ENCODE results near the gene ATG16L1. TPM values are rescaled to one million over a fixed set of nuclear protein-coding genes. Genes with fewer than 3 reads are reported as not detected.

The ATG16L1 gene
- total and polyA plus RNA-seq, 9 donors: 9.5 to 32.3 (median 20.0) TPM

GRCh38 chr2:233314180-233314925 lies 62.9 kb downstream of the ATG16L1 start:
- 90 to 94% (median 90%) methylated on average over 19 to 20 of the region's 20 CpGs for WGBS, 3 donors
- intact Hi-C loops (cut with DNase I): no loop called here
- Histone ChIP-seq H3K9me3 (no peaks in the 10 kb centered on the region), H3K27ac (no peak overlapping the region), H3K4me3 (no peak overlapping the region), H3K4me1 (ENCODE audit: insufficient read depth) (no peaks in the 10 kb centered on the region), H3K27me3 (no peaks in the 10 kb centered on the region), H3K36me3 (no peaks in the 10 kb centered on the region)
- no peak for DNase-seq
- TF ChIP-seq EP300 (IDR thresholded peaks at IDR 0.05) (no peak), POLR2A (IDR thresholded peaks at IDR 0.05) (no peak)
- TF ChIP-seq, protein P1, sequence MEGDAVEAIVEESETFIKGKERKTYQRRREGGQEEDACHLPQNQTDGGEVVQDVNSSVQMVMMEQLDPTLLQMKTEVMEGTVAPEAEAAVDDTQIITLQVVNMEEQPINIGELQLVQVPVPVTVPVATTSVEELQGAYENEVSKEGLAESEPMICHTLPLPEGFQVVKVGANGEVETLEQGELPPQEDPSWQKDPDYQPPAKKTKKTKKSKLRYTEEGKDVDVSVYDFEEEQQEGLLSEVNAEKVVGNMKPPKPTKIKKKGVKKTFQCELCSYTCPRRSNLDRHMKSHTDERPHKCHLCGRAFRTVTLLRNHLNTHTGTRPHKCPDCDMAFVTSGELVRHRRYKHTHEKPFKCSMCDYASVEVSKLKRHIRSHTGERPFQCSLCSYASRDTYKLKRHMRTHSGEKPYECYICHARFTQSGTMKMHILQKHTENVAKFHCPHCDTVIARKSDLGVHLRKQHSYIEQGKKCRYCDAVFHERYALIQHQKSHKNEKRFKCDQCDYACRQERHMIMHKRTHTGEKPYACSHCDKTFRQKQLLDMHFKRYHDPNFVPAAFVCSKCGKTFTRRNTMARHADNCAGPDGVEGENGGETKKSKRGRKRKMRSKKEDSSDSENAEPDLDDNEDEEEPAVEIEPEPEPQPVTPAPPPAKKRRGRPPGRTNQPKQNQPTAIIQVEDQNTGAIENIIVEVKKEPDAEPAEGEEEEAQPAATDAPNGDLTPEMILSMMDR (IDR thresholded peaks at IDR 0.05): no peak

DNA sequence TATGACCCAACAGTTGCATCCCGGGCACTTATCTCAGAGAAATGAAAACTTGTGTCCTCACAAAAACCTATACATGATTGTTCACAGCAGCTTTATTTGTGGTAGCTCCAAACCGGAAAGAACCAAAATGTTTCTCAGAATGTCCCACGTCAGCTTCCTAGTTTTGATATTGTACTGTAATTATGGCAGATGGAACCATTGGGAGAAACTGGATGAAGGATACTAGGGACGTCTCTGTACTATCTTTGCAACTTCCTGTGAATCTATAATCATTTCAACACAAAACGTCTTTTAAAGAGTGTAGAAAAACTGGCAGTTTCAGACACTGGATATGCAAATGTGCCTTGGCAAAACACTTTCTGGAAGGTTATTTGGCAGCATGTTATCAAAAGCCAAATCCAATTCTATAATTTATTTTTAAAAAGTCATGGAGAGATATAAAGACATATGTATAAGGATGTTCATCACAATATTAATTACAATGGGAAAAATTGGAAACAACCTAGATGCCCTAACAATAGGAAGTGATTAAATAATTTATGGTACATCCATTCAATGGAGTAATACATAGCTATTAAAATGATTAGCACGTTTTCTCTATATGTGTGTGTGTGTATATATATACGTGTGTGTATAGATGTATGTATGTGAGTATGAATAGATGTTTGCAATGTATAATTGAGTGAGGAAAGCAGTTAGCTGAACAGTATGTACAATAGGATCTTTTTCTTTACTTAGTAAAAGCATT lies 65.9 kb downstream of the ATG16L1 start:
- no peaks in the 10 kb centered on the region for H3K9me3 ChIP-seq
- no peaks in the 10 kb centered on the region for H3K36me3 ChIP-seq
- intact Hi-C loops (cut with DNase I): no loop called here
- H3K27me3 ChIP-seq: no peaks in the 10 kb centered on the region
- H3K27ac ChIP-seq: no peak overlapping the region
- no peaks in the 10 kb centered on the region for H3K4me1 ChIP-seq (ENCODE audit: insufficient read depth)
- 53 to 67% (median 55%) methylated on average over 7 of the region's 7 CpGs for WGBS, 3 donors
- no peak overlapping the region for H3K4me3 ChIP-seq
- TF ChIP-seq POLR2A (IDR thresholded peaks at IDR 0.05): no peak
- no peak for TF ChIP-seq EP300 (IDR thresholded peaks at IDR 0.05)
- TF ChIP-seq, protein P1 (IDR thresholded peaks at IDR 0.05): no peak
- no peak for DNase-seq

GRCh38 chr2:233319256-233319655 lies 67.8 kb downstream of the ATG16L1 start:
- H3K27ac ChIP-seq: no peak overlapping the region
- WGBS, 3 donors: 66 to 79% (median 76%) methylated on average over 5 of the region's 5 CpGs
- intact Hi-C loops (cut with DNase I): no loop called here
- no peaks in the 10 kb centered on the region for H3K36me3 ChIP-seq
- TF ChIP-seq EP300 (IDR thresholded peaks at IDR 0.05) (no peak), POLR2A (IDR thresholded peaks at IDR 0.05) (no peak)
- TF ChIP-seq, protein P1 (IDR thresholded peaks at IDR 0.05): no peak
- H3K4me3 ChIP-seq: no peak overlapping the region
- DNase-seq: no peak
- no peaks in the 10 kb centered on the region for H3K4me1 ChIP-seq (ENCODE audit: insufficient read depth)
- no peaks in the 10 kb centered on the region for H3K9me3 ChIP-seq
- no peaks in the 10 kb centered on the region for H3K27me3 ChIP-seq

- Histone ChIP-seq H3K4me3 (no peak overlapping the region), H3K36me3 (no peaks in the 10 kb centered on the region), H3K27ac (no peak overlapping the region), H3K9me3 (no peaks in the 10 kb centered on the region), H3K27me3 (no peaks in the 10 kb centered on the region), H3K4me1 (ENCODE audit: insufficient read depth) (no peaks in the 10 kb centered on the region)
- intact Hi-C loops (cut with DNase I): no loop called here
- TF ChIP-seq POLR2A (IDR thresholded peaks at IDR 0.05): no peak
- no peak for TF ChIP-seq EP300 (IDR thresholded peaks at IDR 0.05)
- TF ChIP-seq, protein P1 (IDR thresholded peaks at IDR 0.05): no peak
- 84 to 91% (median 88%) methylated on average over 17 of the region's 17 CpGs for WGBS, 3 donors
- no peak for DNase-seq
Measured at GRCh38 chr2:233320470-233320869, 69.0 kb downstream of the ATG16L1 start.

Data from ovary (tissue), 9 donors.